Sigmoid colon (tissue), 3 donors: ENCODE results near the gene GLS.

Source experiments
- CTCF ChIP-seq, 4 experiments: fragments of 450-650 bp in 3 of 4; fragments of 200-600 bp in 1 of 4; IDR thresholded peaks; one replicate each; pipeline ENCODE4 v1.5.1; 2016 to 2019; ENCODE audit warnings: antibody characterized with exemption in 4 of 4, mild to moderate bottlenecking in 3 of 4, moderate library complexity in 2 of 4
- POLR2A ChIP-seq, 2 donors: fragments of 450-650 bp; IDR thresholded peaks; one replicate each; pipeline ENCODE4 v1.6.1; 2016; ENCODE audit warnings: antibody characterized with exemption in 2 of 2, mild to moderate bottlenecking in 2 of 2, moderate library complexity in 2 of 2

- TF ChIP-seq CTCF (IDR thresholded peaks at IDR 0.05), result no peak
- TF ChIP-seq POLR2A (IDR thresholded peaks at IDR 0.05), result no peak
Measured at GRCh38 chr2:190953257-190953656, 72.6 kb downstream of the GLS start.
